Hepatic stellate cell (primary cell): ENCODE measurements around the gene GRID1.
"Not testable (repeated sequence)": the region's sequence is repeated elsewhere in the genome, so short reads cannot be mapped to it uniquely, and the experiment has no call there.

ENCODE experiments used
- DNase-seq: peaks from one replicate; pipeline ENCODE4 v3.0.0; 2011; ENCODE audit warnings: low spot score

The GRID1 gene

GRCh38 chr10:85713885-85714284, 652.7 kb downstream of the GRID1 start:
- no peak for DNase-seq

GRCh38 chr10:85702768-85703167, 663.8 kb downstream of the GRID1 start:
- no peak for DNase-seq

GRCh38 chr10:85699066-85699465, 667.5 kb downstream of the GRID1 start:
- not testable (repeated sequence) for DNase-seq

- DNase-seq = no peak
Observed at GRCh38 chr10:85696893-85697292, 669.7 kb downstream of the GRID1 start.

- no peak for DNase-seq
Observed at GRCh38 chr10:85682621-85683020, 684.0 kb downstream of the GRID1 start.

- DNase-seq = no peak
Observed at GRCh38 chr10:85679710-85680109, 686.9 kb downstream of the GRID1 start.

- no peak for DNase-seq
Observed at GRCh38 chr10:85679061-85679460, 687.5 kb downstream of the GRID1 start.

GRCh38 chr10:85674851-85675250, 691.7 kb downstream of the GRID1 start:
- DNase-seq = no peak

- DNase-seq = no peak
Observed at GRCh38 chr10:85673270-85673669, 693.3 kb downstream of the GRID1 start.

- no peak for DNase-seq
Observed at GRCh38 chr10:85671530-85671929, 695.1 kb downstream of the GRID1 start.

GRCh38 chr10:85668522-85668921, 698.1 kb downstream of the GRID1 start:
- DNase-seq = no peak

- DNase-seq = no peak
Observed at GRCh38 chr10:85667638-85668233, 698.9 kb downstream of the GRID1 start.

GRCh38 chr10:85666987-85667386, 699.6 kb downstream of the GRID1 start:
- no peak for DNase-seq

GRCh38 chr10:85666102-85666501, 700.5 kb downstream of the GRID1 start:
- no peak for DNase-seq

GRCh38 chr10:85665681-85666080, 700.9 kb downstream of the GRID1 start:
- DNase-seq = no peak

GRCh38 chr10:85665078-85665477, 701.5 kb downstream of the GRID1 start:
- DNase-seq = no peak

GRCh38 chr10:85661123-85661522, 705.5 kb downstream of the GRID1 start:
- DNase-seq = no peak

- DNase-seq = no peak
Observed at GRCh38 chr10:85659331-85659730, 707.3 kb downstream of the GRID1 start.

- no peak for DNase-seq
Observed at GRCh38 chr10:85658518-85658917, 708.1 kb downstream of the GRID1 start.

GRCh38 chr10:85657476-85658113, 709.0 kb downstream of the GRID1 start:
- no peak for DNase-seq

- no peak for DNase-seq
Observed at GRCh38 chr10:85655411-85655810, 711.2 kb downstream of the GRID1 start.

GRCh38 chr10:85651497-85651882, 715.1 kb downstream of the GRID1 start:
- no peak for DNase-seq

GRCh38 chr10:85650791-85651496, 715.7 kb downstream of the GRID1 start:
- DNase-seq = no peak

- DNase-seq = no peak
Observed at GRCh38 chr10:85649461-85649860, 717.1 kb downstream of the GRID1 start.
